ENCODE data around the gene RGS6. TPM values are rescaled to one million over a fixed set of nuclear protein-coding genes. Genes with fewer than 3 reads are reported as not detected.

Gene RGS6
- total RNA-seq, 2 experiments from 2014 or later: not detected

- Histone ChIP-seq H4K20me1 (ENCODE audit: insufficient read depth, low read length) (no peaks in the 10 kb centered on the region), H3K36me3 (ENCODE audit: insufficient read depth, low read length) (no peaks in the 10 kb centered on the region), H3K4me3 (ENCODE audit: low read depth, low read length, poor library complexity, severe bottlenecking) (no peak overlapping the region), H2AFZ (ENCODE audit: low read length) (no peak overlapping the region), H3K4me2 (ENCODE audit: low read length) (no peak overlapping the region), H3K9me3 (ENCODE audit: low read length) (no peaks in the 10 kb centered on the region), H3K79me2 (ENCODE audit: insufficient read depth, low read depth, low read length) (no peaks in the 10 kb centered on the region), H3K4me1 (ENCODE audit: insufficient read depth, low read length, poor library complexity, severe bottlenecking) (no peaks in the 10 kb centered on the region), H3K27ac (ENCODE audit: low read depth, low read length, poor library complexity, severe bottlenecking) (no peak overlapping the region), H3K9me2 (ENCODE audit: insufficient read depth, low read length) (no peaks in the 10 kb centered on the region)
- intact Hi-C loops (cut with micrococcal nuclease; ENCODE audit: unreplicated experiment): no loop called here
- no TSS peak for BruUV-seq (replicated peaks)
- ChIA-PET CTCF (ENCODE audit: unreplicated experiment) (no interaction called here), POLR2A (interaction anchor here (0.6 kb wide), 1 partner anchor 1436 kb away, joined by 3 read pairs; no protein-coding TSS in a partner anchor)
- TF ChIP-seq EZH2phosphoT487 (IDR thresholded peaks at IDR 0.05; ENCODE audit: borderline replicate concordance, low read depth, low read length) (no peak), CTCF (conservative IDR thresholded peaks at IDR 0.05; ENCODE audit: low read length) (no peak)
- no peak for DNase-seq (ENCODE audit: low spot score)
Measured at GRCh38 chr14:72589652-72590051, 657.4 kb downstream of the RGS6 start.

- BruUV-seq (replicated peaks): no TSS peak
- Histone ChIP-seq H3K79me2 (ENCODE audit: insufficient read depth, low read depth, low read length) (no peaks in the 10 kb centered on the region), H3K4me1 (ENCODE audit: insufficient read depth, low read length, poor library complexity, severe bottlenecking) (no peaks in the 10 kb centered on the region), H3K36me3 (ENCODE audit: insufficient read depth, low read length) (no peaks in the 10 kb centered on the region), H3K9me3 (ENCODE audit: low read length) (no peaks in the 10 kb centered on the region), H3K4me3 (ENCODE audit: low read depth, low read length, poor library complexity, severe bottlenecking) (no peak overlapping the region), H4K20me1 (ENCODE audit: insufficient read depth, low read length) (no peaks in the 10 kb centered on the region), H3K9me2 (ENCODE audit: insufficient read depth, low read length) (no peaks in the 10 kb centered on the region), H3K4me2 (ENCODE audit: low read length) (no peak overlapping the region), H3K27ac (ENCODE audit: low read depth, low read length, poor library complexity, severe bottlenecking) (no peak overlapping the region), H2AFZ (ENCODE audit: low read length) (no peak overlapping the region)
- TF ChIP-seq EZH2phosphoT487 (IDR thresholded peaks at IDR 0.05; ENCODE audit: borderline replicate concordance, low read depth, low read length): no peak
- TF ChIP-seq CTCF (conservative IDR thresholded peaks at IDR 0.05; ENCODE audit: low read length): no peak
- ChIA-PET POLR2A (no interaction called here), CTCF (ENCODE audit: unreplicated experiment) (no interaction called here)
- intact Hi-C loops (cut with micrococcal nuclease; ENCODE audit: unreplicated experiment): no loop called here
- DNase-seq (ENCODE audit: low spot score): no peak
Measured at GRCh38 chr14:72590577-72590976, 658.3 kb downstream of the RGS6 start.

- no TSS peak for BruUV-seq (replicated peaks)
- POLR2A ChIA-PET: no interaction called here
- Histone ChIP-seq H3K4me2 (ENCODE audit: low read length) (no peak overlapping the region), H3K4me1 (ENCODE audit: insufficient read depth, low read length, poor library complexity, severe bottlenecking) (no peaks in the 10 kb centered on the region), H3K9me2 (ENCODE audit: insufficient read depth, low read length) (no peaks in the 10 kb centered on the region), H3K79me2 (ENCODE audit: insufficient read depth, low read depth, low read length) (no peaks in the 10 kb centered on the region), H2AFZ (ENCODE audit: low read length) (no peak overlapping the region), H3K27ac (ENCODE audit: low read depth, low read length, poor library complexity, severe bottlenecking) (no peak overlapping the region), H3K9me3 (ENCODE audit: low read length) (no peaks in the 10 kb centered on the region), H4K20me1 (ENCODE audit: insufficient read depth, low read length) (no peaks in the 10 kb centered on the region), H3K36me3 (ENCODE audit: insufficient read depth, low read length) (no peaks in the 10 kb centered on the region), H3K4me3 (ENCODE audit: low read depth, low read length, poor library complexity, severe bottlenecking) (no peak overlapping the region)
- TF ChIP-seq EZH2phosphoT487 (IDR thresholded peaks at IDR 0.05; ENCODE audit: borderline replicate concordance, low read depth, low read length): no peak
- no peak for TF ChIP-seq CTCF (conservative IDR thresholded peaks at IDR 0.05; ENCODE audit: low read length)
- CTCF ChIA-PET (ENCODE audit: unreplicated experiment): no interaction called here
- intact Hi-C loops (cut with micrococcal nuclease; ENCODE audit: unreplicated experiment): no loop called here
- DNase-seq (ENCODE audit: low spot score): no peak
Measured at GRCh38 chr14:72591391-72591790, 659.2 kb downstream of the RGS6 start.

Measured in OCI-LY7 (cell line).